Activated naive CD8-positive, alpha-beta T cell treated with anti-CD3 and anti-CD28 coated beads for 36 hours (primary cell): ENCODE measurements around the gene TSPAN9. TPM values are rescaled to one million over a fixed set of nuclear protein-coding genes. Genes with fewer than 3 reads are reported as not detected.

Source experiments
- DNase-seq: peaks from one replicate; pipeline ENCODE4 v3.0.0; 2021
- H3K27ac Mint-ChIP-seq: one replicate; pipeline ENCODE4 v1.8.0; 2022; ENCODE audit warnings: mild to moderate bottlenecking, moderate library complexity, mixed read lengths
- H3K27me3 Mint-ChIP-seq: one replicate; pipeline ENCODE4 v1.8.0; 2022; ENCODE audit warnings: mild to moderate bottlenecking, mixed read lengths
- H3K36me3 Mint-ChIP-seq: one replicate; pipeline ENCODE4 v1.8.0; 2021; ENCODE audit warnings: mild to moderate bottlenecking, mixed read lengths
- H3K4me1 Mint-ChIP-seq: one replicate; pipeline ENCODE4 v1.8.0; 2021; ENCODE audit warnings: mixed read lengths
- H3K4me3 Mint-ChIP-seq: one replicate; pipeline ENCODE4 v1.8.0; 2022; ENCODE audit warnings: mild to moderate bottlenecking, moderate library complexity, mixed read lengths
- H3K9me3 Mint-ChIP-seq: one replicate; pipeline ENCODE4 v1.8.0; 2022; ENCODE audit warnings: mixed read lengths
- total RNA-seq, 2 experiments: library from RNA; stranded (reverse); gene quantifications; one replicate each; pipeline ENCODE4 v1.2.3, GENCODE V29; 2021

Gene TSPAN9
- total RNA-seq, 2 experiments from 2014 or later, result 0.24 to 0.31 TPM

DNA sequence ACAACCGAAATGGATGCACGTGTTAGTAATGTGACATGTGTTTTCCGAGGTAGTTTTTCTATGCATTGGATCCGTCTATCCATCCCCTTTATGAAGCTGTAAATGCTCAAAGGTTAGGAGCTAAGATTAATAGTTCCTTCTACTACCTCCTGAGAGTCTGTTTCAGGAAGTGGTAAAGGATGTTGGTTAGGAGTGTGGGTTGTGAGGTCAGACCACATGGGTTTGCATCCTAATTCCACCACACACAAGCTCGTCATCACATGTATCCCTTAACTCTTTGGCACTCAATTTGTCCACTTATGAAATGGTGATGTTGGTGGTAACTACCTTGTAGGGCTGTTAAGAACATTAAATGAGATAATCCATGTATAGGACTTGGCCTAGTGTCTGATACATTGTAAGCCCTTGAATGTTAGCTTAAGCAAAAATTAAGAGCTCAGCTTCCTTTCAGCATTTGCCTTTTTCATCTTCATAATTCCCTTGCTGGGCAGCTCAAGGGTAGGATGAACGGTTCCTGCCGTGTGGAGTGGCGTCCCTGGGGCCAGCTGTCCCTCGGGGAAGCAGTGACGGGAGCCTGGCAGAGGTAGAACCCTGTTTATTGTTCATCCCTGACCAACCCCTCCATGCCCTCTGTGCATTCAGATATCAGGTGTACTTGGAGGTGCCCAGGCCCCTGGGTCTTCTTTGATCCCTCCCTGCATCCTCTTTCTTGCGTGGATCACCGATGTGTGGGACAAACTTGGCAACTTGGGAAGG lies 52.3 kb downstream of the TSPAN9 start:
- Mint-ChIP-seq H3K27ac (no peak overlapping the region), H3K4me3 (no peak overlapping the region), H3K36me3 (no peaks in the 10 kb centered on the region), H3K27me3 (peaks cover 79% of the 10 kb centered on the region), H3K9me3 (peaks cover 1% of the 10 kb centered on the region), H3K4me1 (peaks cover 14% of the 10 kb centered on the region)
- peak; percentile 37 for DNase-seq

DNA sequence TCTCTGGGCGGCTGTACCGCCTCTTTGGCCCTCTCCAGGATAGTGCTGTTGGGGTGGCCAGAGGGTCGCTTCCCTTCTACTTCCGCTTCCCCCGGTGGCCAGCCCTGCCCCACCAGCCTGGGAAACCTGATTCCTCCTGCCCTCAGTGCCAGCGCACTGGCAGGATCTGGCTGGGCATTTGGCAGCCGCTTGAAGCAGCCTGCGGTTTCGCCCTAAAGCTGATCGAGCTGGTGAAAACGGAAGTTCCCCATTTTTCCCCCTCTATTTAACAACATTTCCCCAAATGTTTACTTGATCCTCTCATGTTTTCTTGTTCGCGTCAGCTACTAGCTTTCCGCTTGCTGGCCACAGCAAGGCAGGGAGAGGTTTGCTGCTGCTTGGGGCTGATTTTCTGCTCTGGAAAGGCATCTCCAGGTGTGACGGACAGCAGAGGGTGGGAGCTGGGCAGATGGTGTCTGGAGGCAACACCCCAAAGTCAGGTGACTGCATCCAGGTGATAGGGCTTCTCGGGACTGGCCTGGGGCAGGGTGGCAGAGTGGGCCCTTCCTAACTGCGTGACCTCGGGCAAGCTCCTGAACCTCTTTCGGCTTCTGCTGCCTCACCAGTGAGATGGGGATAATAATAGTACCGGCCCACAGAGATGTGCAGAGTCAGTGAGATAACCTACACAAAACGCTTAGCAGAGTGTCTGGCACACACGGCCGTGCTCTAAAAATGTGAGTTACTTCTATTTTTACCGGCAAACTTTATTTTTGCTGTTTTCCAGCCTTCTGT lies 53.1 kb downstream of the TSPAN9 start:
- DNase-seq, result no peak
- H3K4me3 Mint-ChIP-seq, result no peak overlapping the region
- peaks cover 1% of the 10 kb centered on the region for H3K9me3 Mint-ChIP-seq
- peaks cover 83% of the 10 kb centered on the region for H3K27me3 Mint-ChIP-seq
- no peak overlapping the region for H3K27ac Mint-ChIP-seq
- peaks cover 14% of the 10 kb centered on the region for H3K4me1 Mint-ChIP-seq
- H3K36me3 Mint-ChIP-seq, result no peaks in the 10 kb centered on the region

DNA sequence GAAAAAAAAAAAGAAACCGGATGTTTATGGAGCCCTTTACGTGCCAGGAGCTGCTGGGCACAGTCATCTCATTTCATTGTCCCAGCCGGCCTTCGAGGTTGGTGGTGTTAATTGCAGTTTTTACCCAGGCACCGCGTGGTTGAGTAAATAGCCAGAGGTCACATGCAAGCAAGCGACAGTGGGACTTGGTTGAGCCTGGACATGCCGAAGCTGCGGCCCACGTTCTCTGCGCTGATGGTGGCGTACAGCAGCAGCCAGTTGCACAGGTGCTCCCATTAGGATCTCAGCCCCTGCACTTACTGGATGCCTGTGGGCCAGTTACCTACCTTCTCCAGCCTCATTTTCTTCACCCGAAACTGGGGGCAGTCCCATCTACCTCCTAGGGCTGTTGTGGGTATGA lies 54.0 kb downstream of the TSPAN9 start:
- Mint-ChIP-seq H3K4me3 (no peak overlapping the region), H3K9me3 (peaks cover 1% of the 10 kb centered on the region), H3K4me1 (peaks cover 14% of the 10 kb centered on the region), H3K27ac (no peak overlapping the region), H3K36me3 (no peaks in the 10 kb centered on the region), H3K27me3 (peaks cover 82% of the 10 kb centered on the region)
- no peak for DNase-seq

DNA sequence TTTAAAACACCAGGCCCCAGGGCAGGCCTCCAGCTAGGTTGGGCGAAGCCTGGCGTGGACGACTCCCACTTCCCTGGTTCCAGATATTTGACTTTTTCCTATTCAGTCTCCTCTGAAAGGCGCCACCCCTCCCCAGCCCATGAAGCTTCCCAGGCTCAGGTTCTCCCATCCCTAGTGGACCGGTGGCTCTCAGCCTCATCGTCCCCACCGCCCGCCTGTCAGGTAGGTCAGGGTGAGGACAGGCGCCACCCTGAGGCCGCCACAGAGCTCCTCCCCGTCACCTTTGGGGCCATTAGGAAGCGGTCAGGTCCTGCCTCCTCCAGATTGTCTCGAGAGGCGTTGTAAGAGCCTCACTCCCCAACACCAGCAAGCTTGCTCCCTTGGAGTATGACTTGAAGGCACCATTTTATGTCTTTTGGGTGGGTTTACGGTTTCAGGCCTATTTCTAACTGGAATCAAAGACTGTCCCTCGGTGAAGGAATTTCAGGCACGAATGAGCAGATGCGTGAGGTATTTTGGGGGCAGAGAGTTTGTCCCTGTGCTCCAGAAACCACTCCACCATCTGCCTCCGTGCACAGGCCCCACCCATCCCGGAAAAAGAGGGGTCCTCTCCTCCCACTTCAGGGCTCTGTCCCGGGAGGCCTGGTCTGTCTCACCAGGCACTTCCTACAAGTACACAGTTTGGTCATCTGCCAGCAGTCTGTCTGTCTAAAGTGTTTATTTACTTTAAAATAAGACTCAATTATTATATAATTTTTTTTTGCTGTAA lies 55.6 kb downstream of the TSPAN9 start:
- no peak overlapping the region for H3K4me3 Mint-ChIP-seq
- H3K9me3 Mint-ChIP-seq, result no peaks in the 10 kb centered on the region
- H3K27me3 Mint-ChIP-seq, result peaks cover 77% of the 10 kb centered on the region
- no peaks in the 10 kb centered on the region for H3K36me3 Mint-ChIP-seq
- DNase-seq, result no peak
- H3K4me1 Mint-ChIP-seq, result peaks cover 14% of the 10 kb centered on the region
- H3K27ac Mint-ChIP-seq, result no peak overlapping the region

DNA sequence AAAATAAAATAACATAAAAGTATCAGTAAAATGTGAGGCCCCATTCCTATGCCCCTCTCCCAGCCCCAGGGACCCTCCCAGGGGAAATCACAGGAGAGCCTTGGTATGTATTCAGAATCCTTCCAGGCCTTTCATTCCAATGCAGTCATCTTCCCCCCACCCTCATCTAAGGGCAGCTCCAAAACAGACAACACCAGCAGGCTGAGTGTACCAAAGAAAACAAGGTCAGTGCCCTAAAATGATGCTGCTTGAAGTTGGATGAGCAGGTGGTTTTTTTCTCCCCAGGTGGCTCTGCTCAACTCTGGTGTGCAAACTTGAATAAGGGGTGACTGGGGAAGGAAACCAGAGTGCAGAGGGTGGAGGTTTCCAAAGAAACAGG lies 56.2 kb downstream of the TSPAN9 start:
- H3K36me3 Mint-ChIP-seq, result no peaks in the 10 kb centered on the region
- H3K27ac Mint-ChIP-seq, result no peak overlapping the region
- H3K4me1 Mint-ChIP-seq, result peaks cover 14% of the 10 kb centered on the region
- DNase-seq, result no peak
- H3K9me3 Mint-ChIP-seq, result no peaks in the 10 kb centered on the region
- no peak overlapping the region for H3K4me3 Mint-ChIP-seq
- H3K27me3 Mint-ChIP-seq, result peaks cover 72% of the 10 kb centered on the region

DNA sequence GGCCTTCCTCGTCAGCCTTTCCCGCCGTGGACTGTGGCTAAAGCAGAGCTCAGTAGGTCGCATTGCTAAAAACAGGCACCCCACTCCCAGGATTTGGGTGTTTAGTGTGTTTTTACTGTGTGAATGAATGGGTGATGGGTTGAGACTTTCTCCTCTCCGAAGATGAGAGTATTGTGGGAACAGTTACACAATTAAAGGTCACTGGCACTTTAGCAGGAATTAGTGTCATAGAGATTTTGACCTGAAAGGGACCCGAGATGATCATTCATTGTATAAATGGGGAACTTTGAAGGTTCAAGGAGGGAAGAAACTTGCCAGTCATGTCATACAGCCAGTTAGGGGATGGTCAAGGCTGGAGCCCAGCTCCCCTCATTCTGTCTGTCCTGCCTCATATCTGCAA lies 56.9 kb downstream of the TSPAN9 start:
- no peak for DNase-seq
- H3K4me1 Mint-ChIP-seq, result peaks cover 13% of the 10 kb centered on the region
- H3K27me3 Mint-ChIP-seq, result peaks cover 64% of the 10 kb centered on the region
- no peaks in the 10 kb centered on the region for H3K36me3 Mint-ChIP-seq
- H3K4me3 Mint-ChIP-seq, result no peak overlapping the region
- no peaks in the 10 kb centered on the region for H3K9me3 Mint-ChIP-seq
- no peak overlapping the region for H3K27ac Mint-ChIP-seq

DNA sequence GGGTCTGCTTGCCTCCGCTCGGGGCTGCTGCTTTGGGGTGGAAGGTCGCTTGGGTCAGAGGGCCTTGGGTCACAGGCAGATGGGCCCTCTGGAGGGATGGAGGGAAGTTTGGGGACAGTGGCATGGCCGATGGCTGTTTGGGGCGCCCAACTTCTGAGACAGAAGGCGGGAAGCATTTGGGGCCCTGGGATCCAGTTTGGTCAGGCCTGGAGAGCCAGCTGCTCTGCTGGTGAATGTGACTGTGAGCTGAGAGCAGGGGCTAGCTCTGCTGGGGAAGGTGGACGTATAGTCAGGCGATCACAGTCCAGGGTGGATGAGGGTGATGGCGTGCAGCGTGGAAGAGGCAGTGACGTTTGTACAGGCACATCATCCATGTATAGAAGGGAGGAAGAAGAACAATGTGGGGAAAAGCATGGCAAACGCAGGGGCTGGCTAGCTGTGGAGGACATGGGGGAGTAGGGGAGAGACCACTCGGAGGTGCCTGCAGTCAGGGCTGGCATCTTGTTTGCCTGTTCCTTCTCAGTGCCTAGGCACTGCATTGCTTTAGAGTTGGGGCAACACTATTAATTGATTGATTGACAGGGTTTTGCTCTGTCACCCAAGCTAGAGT lies 57.5 kb downstream of the TSPAN9 start:
- peaks cover 8% of the 10 kb centered on the region for H3K4me1 Mint-ChIP-seq
- H3K4me3 Mint-ChIP-seq, result no peak overlapping the region
- no peaks in the 10 kb centered on the region for H3K9me3 Mint-ChIP-seq
- peaks cover 60% of the 10 kb centered on the region for H3K27me3 Mint-ChIP-seq
- no peaks in the 10 kb centered on the region for H3K36me3 Mint-ChIP-seq
- DNase-seq, result no peak
- no peak overlapping the region for H3K27ac Mint-ChIP-seq

DNA sequence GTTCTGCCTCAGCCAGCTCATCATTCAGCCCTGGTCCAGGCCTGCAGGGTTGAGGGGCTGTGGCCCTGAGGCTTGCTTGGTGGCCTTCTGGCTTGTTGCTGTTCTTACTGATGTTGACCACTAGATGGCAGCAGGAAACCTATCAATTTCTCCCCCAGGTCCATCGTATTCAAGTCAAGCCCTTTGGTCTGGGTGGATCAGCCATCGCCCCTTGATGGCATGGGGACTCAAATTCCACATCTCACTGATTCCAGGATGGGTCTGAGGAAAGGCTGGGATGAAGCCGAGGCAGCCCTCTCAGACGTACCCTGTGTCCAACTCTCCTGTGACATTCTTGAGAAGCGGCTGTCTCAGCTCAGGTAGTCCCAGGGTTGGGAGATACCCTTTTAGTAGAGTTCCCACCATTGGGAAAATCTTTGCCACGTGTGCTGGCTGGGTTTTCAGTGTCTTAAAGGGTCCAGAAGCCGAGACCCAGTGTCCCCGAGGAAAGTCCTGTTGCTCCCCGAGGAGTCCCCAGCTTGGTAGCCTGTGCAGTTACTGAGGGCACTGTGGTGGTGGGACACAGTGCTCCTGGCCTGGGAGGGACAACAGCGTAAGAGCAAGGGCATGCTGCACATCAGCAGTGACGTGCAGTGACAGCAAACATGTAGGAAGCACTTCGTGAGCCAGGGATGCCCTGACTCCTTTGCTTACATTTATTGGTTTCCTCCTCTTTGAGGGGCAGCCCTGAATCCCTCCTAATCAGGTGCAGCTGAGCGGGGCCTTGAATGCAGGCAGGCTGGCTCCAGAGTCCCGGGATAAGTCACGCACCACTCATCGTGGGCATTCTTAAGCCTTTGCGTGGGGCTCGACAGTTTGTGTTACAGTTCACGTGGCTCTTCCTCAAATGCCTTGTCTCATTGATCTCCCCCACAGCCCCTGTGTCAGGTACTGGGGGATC lies 58.6 kb downstream of the TSPAN9 start:
- Mint-ChIP-seq H3K36me3 (no peaks in the 10 kb centered on the region), H3K9me3 (no peaks in the 10 kb centered on the region), H3K27me3 (peaks cover 49% of the 10 kb centered on the region), H3K27ac (no peak overlapping the region), H3K4me1 (no peaks in the 10 kb centered on the region), H3K4me3 (no peak overlapping the region)
- peak; percentile 21 for DNase-seq

DNA sequence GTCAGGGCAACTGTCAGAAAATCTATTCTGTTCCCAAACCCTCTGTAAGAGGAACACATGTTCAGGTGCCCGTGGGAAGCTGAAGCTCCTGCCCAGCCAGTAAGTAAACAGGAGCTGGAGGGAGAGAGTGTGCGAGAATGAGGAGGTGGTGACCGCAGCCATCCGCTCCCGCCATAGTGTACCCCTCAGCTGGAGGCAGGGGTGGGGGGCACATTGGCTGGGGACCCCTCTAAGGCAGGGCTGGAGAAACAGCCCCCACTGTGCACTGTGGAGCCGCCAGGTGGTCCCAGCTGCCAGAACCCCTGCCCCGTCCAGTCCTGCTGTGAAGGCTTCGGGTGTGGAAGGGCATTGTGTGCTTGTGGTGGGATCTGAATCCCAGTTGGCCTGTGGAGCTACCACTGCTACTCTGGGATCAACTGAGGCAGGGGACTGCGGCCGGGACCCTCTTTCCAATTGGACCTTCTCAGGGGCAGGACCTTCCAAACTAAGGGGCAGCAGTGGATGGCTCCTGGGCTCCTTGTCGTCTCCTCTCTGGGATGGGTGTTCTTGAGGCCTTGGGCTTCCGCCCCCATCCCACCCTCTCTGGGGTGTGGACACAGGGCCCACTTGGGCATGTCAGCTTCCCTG lies 59.6 kb downstream of the TSPAN9 start:
- no peaks in the 10 kb centered on the region for H3K9me3 Mint-ChIP-seq
- DNase-seq, result no peak
- H3K27ac Mint-ChIP-seq, result no peak overlapping the region
- no peaks in the 10 kb centered on the region for H3K36me3 Mint-ChIP-seq
- no peak overlapping the region for H3K4me3 Mint-ChIP-seq
- H3K4me1 Mint-ChIP-seq, result no peaks in the 10 kb centered on the region
- peaks cover 40% of the 10 kb centered on the region for H3K27me3 Mint-ChIP-seq

DNA sequence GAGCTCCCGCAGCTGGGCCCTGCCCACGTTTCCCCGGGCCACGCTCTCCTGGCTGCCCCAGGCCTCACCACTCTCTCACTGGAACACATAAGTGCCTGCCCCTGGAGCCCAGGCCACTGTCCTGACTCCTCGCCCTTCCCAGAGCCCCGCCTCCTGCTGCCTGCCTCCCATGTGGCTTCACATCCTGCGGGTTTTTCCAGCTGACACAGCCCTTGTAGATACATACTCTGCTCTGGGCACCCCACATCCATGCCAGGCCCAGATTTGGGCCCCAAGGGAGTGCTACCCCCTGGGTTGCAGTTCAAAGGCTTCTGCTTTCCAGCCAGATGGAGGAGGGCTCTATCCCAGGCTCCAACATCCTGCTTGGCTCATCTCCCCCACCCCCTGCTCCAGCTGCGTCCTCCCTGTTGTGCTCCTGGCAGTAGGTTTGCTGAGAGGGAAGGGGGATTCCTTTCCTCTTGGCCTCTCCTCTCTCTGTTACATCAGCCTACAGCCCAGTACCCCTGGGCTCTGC lies 60.1 kb downstream of the TSPAN9 start:
- Mint-ChIP-seq H3K9me3 (no peaks in the 10 kb centered on the region), H3K27me3 (peaks cover 34% of the 10 kb centered on the region), H3K36me3 (no peaks in the 10 kb centered on the region), H3K27ac (no peak overlapping the region), H3K4me1 (no peaks in the 10 kb centered on the region), H3K4me3 (no peak overlapping the region)
- DNase-seq, result no peak

DNA sequence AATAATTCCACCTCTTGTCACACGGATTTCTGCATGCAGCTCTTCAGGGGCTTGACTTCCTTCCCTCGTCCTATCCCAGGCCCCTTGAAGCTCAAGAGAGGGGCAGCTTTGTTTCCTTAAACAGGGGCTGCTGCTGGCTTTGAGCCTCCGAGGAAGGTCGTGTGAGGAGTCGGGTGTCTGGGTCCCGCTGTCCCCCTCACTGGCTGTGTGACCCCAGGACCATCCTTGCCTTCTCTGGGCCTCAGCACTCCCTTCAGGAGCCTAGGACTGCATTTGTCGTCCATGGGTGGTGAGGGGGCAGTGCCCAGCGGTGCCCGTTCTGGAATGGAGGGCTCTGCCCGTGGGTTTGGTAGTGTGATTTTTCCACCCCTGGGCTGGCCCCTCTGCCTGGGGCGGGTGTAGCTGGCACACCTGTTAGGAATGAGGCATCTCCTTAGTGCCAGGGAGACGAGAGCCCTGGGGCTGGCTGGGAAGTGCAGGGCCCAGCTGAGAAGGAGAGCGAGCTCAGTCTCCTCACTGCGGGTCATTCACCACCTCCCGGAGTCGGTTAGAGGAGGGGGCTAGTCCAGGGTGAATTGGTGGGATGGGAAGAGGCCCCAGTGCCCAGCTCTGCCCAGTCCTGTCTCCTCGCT lies 60.8 kb downstream of the TSPAN9 start:
- H3K9me3 Mint-ChIP-seq, result no peaks in the 10 kb centered on the region
- no peak overlapping the region for H3K27ac Mint-ChIP-seq
- peaks cover 28% of the 10 kb centered on the region for H3K27me3 Mint-ChIP-seq
- no peak for DNase-seq
- H3K4me1 Mint-ChIP-seq, result no peaks in the 10 kb centered on the region
- H3K36me3 Mint-ChIP-seq, result no peaks in the 10 kb centered on the region
- no peak overlapping the region for H3K4me3 Mint-ChIP-seq

DNA sequence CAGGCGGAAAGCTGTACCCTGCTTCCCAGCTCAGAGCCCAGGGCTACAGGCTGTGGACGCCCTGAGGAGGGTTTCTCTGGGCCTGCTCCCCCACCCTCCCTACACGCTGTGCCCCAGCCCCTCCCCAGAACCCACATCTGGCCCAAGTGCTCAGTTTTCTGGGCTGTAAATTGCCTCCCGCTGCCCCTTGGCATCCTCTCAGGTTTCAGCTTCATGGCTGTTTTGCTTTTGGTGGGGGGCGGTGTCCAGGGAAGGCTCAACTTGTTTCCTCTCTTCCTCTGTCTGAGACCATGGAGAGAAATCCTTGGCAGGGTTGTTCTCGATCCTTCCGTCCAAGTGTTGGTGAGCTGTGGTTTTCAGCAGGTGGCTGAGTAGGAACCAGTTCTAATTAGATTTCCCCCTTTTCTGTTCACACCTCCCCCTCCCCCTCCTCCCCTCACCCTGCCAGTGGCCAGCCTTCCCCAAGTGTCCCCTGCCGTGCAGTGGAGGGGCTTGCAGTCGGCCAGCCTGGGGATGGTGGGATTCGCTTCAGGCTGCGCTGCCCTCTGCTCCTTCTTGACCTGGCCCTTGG lies 61.8 kb downstream of the TSPAN9 start:
- no peaks in the 10 kb centered on the region for H3K4me1 Mint-ChIP-seq
- no peak for DNase-seq
- no peak overlapping the region for H3K4me3 Mint-ChIP-seq
- H3K36me3 Mint-ChIP-seq, result no peaks in the 10 kb centered on the region
- peaks cover 18% of the 10 kb centered on the region for H3K27me3 Mint-ChIP-seq
- no peaks in the 10 kb centered on the region for H3K9me3 Mint-ChIP-seq
- no peak overlapping the region for H3K27ac Mint-ChIP-seq

DNA sequence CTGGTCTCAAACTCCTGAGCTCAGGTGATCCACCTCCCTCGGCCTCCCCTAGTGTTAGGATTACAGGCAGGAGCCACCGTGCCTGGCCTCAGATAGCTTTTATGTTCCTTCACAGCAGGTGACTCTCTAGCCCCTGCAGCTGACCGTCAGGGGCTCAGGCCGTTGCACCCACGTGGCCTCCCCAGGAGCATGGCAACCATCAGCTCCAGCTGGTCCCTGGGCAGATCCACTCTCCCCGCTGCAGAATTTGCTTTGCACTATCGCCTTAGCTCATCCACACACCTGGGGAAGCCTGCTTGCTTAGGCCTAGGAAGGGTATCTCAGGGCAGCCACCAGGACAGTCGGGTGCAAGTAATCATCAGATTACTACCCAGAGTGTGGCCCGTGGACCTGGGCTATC lies 62.6 kb downstream of the TSPAN9 start:
- DNase-seq, result no peak
- no peaks in the 10 kb centered on the region for H3K4me1 Mint-ChIP-seq
- H3K9me3 Mint-ChIP-seq, result no peaks in the 10 kb centered on the region
- no peak overlapping the region for H3K27ac Mint-ChIP-seq
- H3K27me3 Mint-ChIP-seq, result peaks cover 11% of the 10 kb centered on the region
- H3K36me3 Mint-ChIP-seq, result no peaks in the 10 kb centered on the region
- no peak overlapping the region for H3K4me3 Mint-ChIP-seq
